Natural killer cell (primary cell): ENCODE results near the gene AATF. TPM values are rescaled to one million over a fixed set of nuclear protein-coding genes. Genes with fewer than 3 reads are reported as not detected.

ENCODE experiments used
- ATAC-seq, 3 donors: fragments of 150-1000 bp in 2 of 3; fragments of 200-7000 bp in 1 of 3; cut with Tn5 transposase; 1 replicate in 1 of 3; 2 replicates in 2 of 3; pipeline ENCODE4 v1.10.0; 2021; ENCODE audit warnings: mild to moderate bottlenecking in 2 of 3, moderate library complexity in 2 of 3
- DNase-seq, 2 donors: peaks; one replicate each; pipeline versions ENCODE4 v3.0.0 to v3.0.0-alpha.2; 2013 to 2021; ENCODE audit warnings: mixed read lengths in 1 of 2
- H3K27ac ChIP-seq: one replicate; pipeline ENCODE4 v1.5.1; 2013; ENCODE audit warnings: mild to moderate bottlenecking, low read length
- H3K27me3 ChIP-seq: one replicate; pipeline ENCODE4 v1.6.1; 2013; ENCODE audit warnings: low read length; ENCODE audit not compliant: control insufficient read depth, insufficient read depth
- H3K36me3 ChIP-seq: one replicate; pipeline ENCODE4 v1.6.1; 2013; ENCODE audit warnings: low read length; ENCODE audit not compliant: control insufficient read depth, insufficient read depth
- H3K4me1 ChIP-seq: one replicate; pipeline ENCODE4 v1.6.1; 2013; ENCODE audit warnings: low read length; ENCODE audit not compliant: control insufficient read depth, insufficient read depth
- H3K4me3 ChIP-seq: one replicate; pipeline ENCODE4 v1.5.1; 2013; ENCODE audit warnings: low read length
- H3K9me3 ChIP-seq: one replicate; pipeline ENCODE4 v1.6.1; 2013; ENCODE audit warnings: low read length; ENCODE audit not compliant: control insufficient read depth, insufficient read depth
- H3K27ac Mint-ChIP-seq, 2 donors: one replicate each; pipeline ENCODE4 v1.8.0; 2022; ENCODE audit warnings: mild to moderate bottlenecking in 2 of 2, mixed read lengths in 2 of 2, moderate library complexity in 1 of 2
- H3K27me3 Mint-ChIP-seq, 2 donors: one replicate each; pipeline ENCODE4 v1.8.0; 2022; ENCODE audit warnings: low read depth in 2 of 2, mixed read lengths in 2 of 2
- H3K36me3 Mint-ChIP-seq: one replicate; pipeline ENCODE4 v1.8.0; 2022; ENCODE audit warnings: mixed read lengths
- H3K4me1 Mint-ChIP-seq, 2 donors: one replicate each; pipeline ENCODE4 v1.8.0; 2022; ENCODE audit warnings: mixed read lengths in 2 of 2
- H3K4me3 Mint-ChIP-seq: one replicate; pipeline ENCODE4 v1.8.0; 2022; ENCODE audit warnings: mild to moderate bottlenecking, moderate library complexity, mixed read lengths
- H3K9me3 Mint-ChIP-seq, 2 donors: one replicate each; pipeline ENCODE4 v1.8.0; 2022; ENCODE audit warnings: mixed read lengths in 2 of 2
- CTCF ChIP-seq: fragments of 200-600 bp; IDR thresholded peaks from one replicate; pipeline ENCODE4 v1.8.0; 2022; ENCODE audit warnings: antibody characterized with exemption
- WGBS: methylation state at CpG from one replicate; pipeline ENCODE4 v1.1.7; 2013; ENCODE audit warnings: missing lambda C conversion rate; ENCODE audit not compliant: insufficient coverage; 5-methylcytosine and 5-hydroxymethylcytosine counted together
- intact Hi-C: fragments of 100-400 bp; cut with micrococcal nuclease; formaldehyde crosslinking; loops from one replicate; pipeline ENCODE4 v1.14.2; 2022
- total RNA-seq, 4 donors: library from RNA; stranded (reverse); fragments of 120-200 nt in 1 of 4; gene quantifications; one replicate each; pipeline versions ENCODE4 v1.2.3 to v1.2.4, GENCODE V29; 2013 to 2022

Gene AATF
- total RNA-seq, 3 donors from 2014 or later (not counting 1 experiment from before 2014, with no cell fraction given) = 60.1 to 67.2 (median 63.2) TPM

GRCh38 chr17:37052450-37052849 is 103.7 kb downstream of the AATF start:
- TF ChIP-seq CTCF = no peak
- no peak overlapping the region for H3K4me3 ChIP-seq
- Mint-ChIP-seq H3K9me3 (no peaks in the 10 kb centered on the region), H3K27ac (no peak overlapping the region), H3K27me3 (no peaks in the 10 kb centered on the region), H3K4me3 (no peak overlapping the region), H3K4me1 (peaks cover 7 to 12% of the 10 kb centered on the region in 2 donors), H3K36me3 (no peaks in the 10 kb centered on the region)
- 91% methylated on average over 6 of the region's 6 CpGs for WGBS
- H3K4me1 ChIP-seq = peaks cover 3% of the 10 kb centered on the region
- H3K27me3 ChIP-seq = no peaks in the 10 kb centered on the region
- no peak for DNase-seq
- intact Hi-C loops = no loop called here
- peaks cover 28% of the 10 kb centered on the region for H3K36me3 ChIP-seq
- no peak overlapping the region for H3K27ac ChIP-seq
- ATAC-seq = no peak
- H3K9me3 ChIP-seq = no peaks in the 10 kb centered on the region

GRCh38 chr17:37054894-37055293 is 106.1 kb downstream of the AATF start:
- Histone ChIP-seq H3K4me1 (no peaks in the 10 kb centered on the region), H3K9me3 (no peaks in the 10 kb centered on the region), H3K36me3 (peaks cover 28% of the 10 kb centered on the region), H3K4me3 (no peak overlapping the region), H3K27ac (no peak overlapping the region), H3K27me3 (no peaks in the 10 kb centered on the region)
- TF ChIP-seq CTCF = no peak
- peak overlapping the region; percentile 18 to 78 for H3K27ac Mint-ChIP-seq
- intact Hi-C loops = no loop called here
- H3K9me3 Mint-ChIP-seq = no peaks in the 10 kb centered on the region
- H3K27me3 Mint-ChIP-seq = no peaks in the 10 kb centered on the region
- H3K4me3 Mint-ChIP-seq = no peak overlapping the region
- H3K36me3 Mint-ChIP-seq = no peaks in the 10 kb centered on the region
- H3K4me1 Mint-ChIP-seq = peaks cover 0 to 4% of the 10 kb centered on the region in 2 donors
- WGBS = 92% methylated on average over 8 of the region's 8 CpGs
- DNase-seq (no peak), ATAC-seq (no peak)

- Histone ChIP-seq H3K4me1 (no peaks in the 10 kb centered on the region), H3K27ac (no peak overlapping the region), H3K27me3 (no peaks in the 10 kb centered on the region), H3K4me3 (no peak overlapping the region), H3K36me3 (peaks cover 20% of the 10 kb centered on the region), H3K9me3 (no peaks in the 10 kb centered on the region)
- H3K27me3 Mint-ChIP-seq = no peaks in the 10 kb centered on the region
- H3K9me3 Mint-ChIP-seq = no peaks in the 10 kb centered on the region
- no peak overlapping the region for H3K4me3 Mint-ChIP-seq
- H3K4me1 Mint-ChIP-seq = peaks cover 0 to 4% of the 10 kb centered on the region in 2 donors
- H3K36me3 Mint-ChIP-seq = no peaks in the 10 kb centered on the region
- ATAC-seq (no peak), DNase-seq (no peak)
- intact Hi-C loops = no loop called here
- 98% methylated on average over 17 of the region's 18 CpGs for WGBS
- no peak for TF ChIP-seq CTCF
- H3K27ac Mint-ChIP-seq = peak overlapping the region in 1 of 2 donors; percentile 7
Observed at GRCh38 chr17:37056622-37057021, 107.9 kb downstream of the AATF start.

- Histone ChIP-seq H3K36me3 (peaks cover 15% of the 10 kb centered on the region), H3K9me3 (no peaks in the 10 kb centered on the region), H3K4me3 (no peak overlapping the region), H3K4me1 (no peaks in the 10 kb centered on the region), H3K27me3 (no peaks in the 10 kb centered on the region), H3K27ac (no peak overlapping the region)
- intact Hi-C loops = no loop called here
- DNase-seq (no peak), ATAC-seq (no peak)
- Mint-ChIP-seq H3K27ac (no peak overlapping the region), H3K9me3 (no peaks in the 10 kb centered on the region), H3K27me3 (no peaks in the 10 kb centered on the region), H3K4me1 (peaks cover 0 to 2% of the 10 kb centered on the region in 2 donors), H3K36me3 (no peaks in the 10 kb centered on the region), H3K4me3 (no peak overlapping the region)
- no peak for TF ChIP-seq CTCF
- 96% methylated on average over 3 of the region's 3 CpGs for whole genome bisulfite sequencing
Observed at GRCh38 chr17:37059493-37059892, 110.7 kb downstream of the AATF start.
